ENCODE measurements around the gene ADAM10. TPM values are rescaled to one million over a fixed set of nuclear protein-coding genes. Genes with fewer than 3 reads are reported as not detected.

The ADAM10 gene
- total and polyA plus RNA-seq, 2 experiments from 2014 or later, result 110 to 163 TPM

GRCh38 chr15:58587486-58587885, 162.0 kb downstream of the ADAM10 start:
- no peak for DNase-seq (ENCODE audit: low read depth in 1 of 2, low spot score in 1 of 2)

GRCh38 chr15:58585693-58586443, 163.6 kb downstream of the ADAM10 start:
- H3K27ac ChIP-seq, result no peak overlapping the region
- no peak for DNase-seq (ENCODE audit: low read depth in 1 of 2, low spot score in 1 of 2)
- no peaks in the 10 kb centered on the region for H3K27me3 ChIP-seq
- peaks cover 25% of the 10 kb centered on the region for H3K4me1 ChIP-seq (ENCODE audit: low read depth)
- TF ChIP-seq CTCF (IDR thresholded peaks at IDR 0.05; ENCODE audit: low read depth, low read length), result no peak
- H3K9me3 ChIP-seq (ENCODE audit: low read depth), result no peaks in the 10 kb centered on the region
- H3K36me3 ChIP-seq, result no peaks in the 10 kb centered on the region
- no peak overlapping the region for H3K4me3 ChIP-seq

More at GRCh38 chr15:58587486-58587885, 162.0 kb downstream of the ADAM10 start:
- no peak for TF ChIP-seq CTCF (IDR thresholded peaks at IDR 0.05; ENCODE audit: low read depth, low read length)
- Histone ChIP-seq H3K27me3 (no peaks in the 10 kb centered on the region), H3K4me1 (ENCODE audit: low read depth) (peaks cover 30% of the 10 kb centered on the region), H3K27ac (no peak overlapping the region), H3K36me3 (no peaks in the 10 kb centered on the region), H3K9me3 (ENCODE audit: low read depth) (no peaks in the 10 kb centered on the region), H3K4me3 (no peak overlapping the region)

GRCh38 chr15:58584789-58585461, 164.6 kb downstream of the ADAM10 start:
- Histone ChIP-seq H3K27ac (no peak overlapping the region), H3K4me3 (no peak overlapping the region), H3K27me3 (no peaks in the 10 kb centered on the region), H3K36me3 (no peaks in the 10 kb centered on the region), H3K9me3 (ENCODE audit: low read depth) (no peaks in the 10 kb centered on the region), H3K4me1 (ENCODE audit: low read depth) (peaks cover 16% of the 10 kb centered on the region)
- no peak for TF ChIP-seq CTCF (IDR thresholded peaks at IDR 0.05; ENCODE audit: low read depth, low read length)
- no peak for DNase-seq (ENCODE audit: low read depth in 1 of 2, low spot score in 1 of 2)

- Histone ChIP-seq H3K9me3 (ENCODE audit: low read depth) (no peaks in the 10 kb centered on the region), H3K36me3 (no peaks in the 10 kb centered on the region), H3K4me3 (no peak overlapping the region), H3K27ac (no peak overlapping the region), H3K27me3 (no peaks in the 10 kb centered on the region), H3K4me1 (ENCODE audit: low read depth) (peaks cover 10% of the 10 kb centered on the region)
- no peak for DNase-seq (ENCODE audit: low read depth in 1 of 2, low spot score in 1 of 2)
- TF ChIP-seq CTCF (IDR thresholded peaks at IDR 0.05; ENCODE audit: low read depth, low read length), result no peak
Measured at GRCh38 chr15:58583171-58583908, 166.2 kb downstream of the ADAM10 start.

- Histone ChIP-seq H3K36me3 (no peaks in the 10 kb centered on the region), H3K4me1 (ENCODE audit: low read depth) (peaks cover 10% of the 10 kb centered on the region), H3K27ac (no peak overlapping the region), H3K9me3 (ENCODE audit: low read depth) (no peaks in the 10 kb centered on the region), H3K27me3 (no peaks in the 10 kb centered on the region), H3K4me3 (no peak overlapping the region)
- no peak for DNase-seq (ENCODE audit: low read depth in 1 of 2, low spot score in 1 of 2)
- TF ChIP-seq CTCF (IDR thresholded peaks at IDR 0.05; ENCODE audit: low read depth, low read length), result no peak
Measured at GRCh38 chr15:58582160-58582559, 167.3 kb downstream of the ADAM10 start.

Data from cardiac muscle cell (in vitro differentiated cells and primary cell).